Activated CD4-positive, alpha-beta T cell treated with anti-CD3 and anti-CD28 coated beads for 48 hours (primary cell): ENCODE measurements around the gene BEAN1.
"Not testable (repeated sequence)": the region's sequence is repeated elsewhere in the genome, so short reads cannot be mapped to it uniquely, and the experiment has no call there.

Experiments used
- DNase-seq: peaks from one replicate; pipeline ENCODE4 v3.0.0-alpha.2; 2020

BEAN1 gene

DNA sequence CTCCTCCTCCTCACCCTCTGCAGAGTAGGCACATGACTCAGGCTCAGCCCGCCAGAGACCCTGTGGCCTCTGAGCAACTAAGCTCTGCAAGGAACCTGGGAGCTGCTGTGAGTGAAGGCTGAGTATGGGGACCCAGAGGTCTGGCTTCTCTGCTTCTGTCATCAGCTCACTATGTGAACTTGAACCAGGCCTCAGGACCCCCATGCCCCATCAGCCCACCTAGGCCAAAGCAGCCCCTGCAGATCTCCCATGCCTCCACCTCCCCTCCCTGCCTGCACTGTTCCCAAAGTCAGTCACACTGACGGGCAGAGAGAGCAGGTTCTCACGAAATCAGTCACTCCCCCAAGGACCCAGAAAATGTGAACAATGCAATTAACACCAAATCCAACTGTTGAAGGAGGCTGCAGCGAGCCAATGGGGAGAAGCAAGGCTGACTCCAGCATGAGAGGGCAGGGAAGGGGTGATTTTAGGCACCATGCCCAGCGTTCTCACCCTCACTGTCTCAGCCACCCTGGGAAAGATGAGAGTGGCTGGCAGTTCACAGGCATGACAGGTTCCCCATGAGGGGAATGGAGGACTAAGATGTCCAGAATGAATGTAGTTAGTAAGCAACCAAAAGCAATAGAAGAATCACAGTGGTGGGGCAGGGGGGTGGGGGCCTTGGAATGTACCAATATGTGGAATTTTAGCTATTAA lies 60.6 kb downstream of the BEAN1 start:
- no peak for DNase-seq

GRCh38 chr16:66488505-66488904 lies 61.4 kb downstream of the BEAN1 start:
- DNase-seq: no peak

- no peak for DNase-seq
Measured at GRCh38 chr16:66489385-66489784, 62.3 kb downstream of the BEAN1 start.

DNA sequence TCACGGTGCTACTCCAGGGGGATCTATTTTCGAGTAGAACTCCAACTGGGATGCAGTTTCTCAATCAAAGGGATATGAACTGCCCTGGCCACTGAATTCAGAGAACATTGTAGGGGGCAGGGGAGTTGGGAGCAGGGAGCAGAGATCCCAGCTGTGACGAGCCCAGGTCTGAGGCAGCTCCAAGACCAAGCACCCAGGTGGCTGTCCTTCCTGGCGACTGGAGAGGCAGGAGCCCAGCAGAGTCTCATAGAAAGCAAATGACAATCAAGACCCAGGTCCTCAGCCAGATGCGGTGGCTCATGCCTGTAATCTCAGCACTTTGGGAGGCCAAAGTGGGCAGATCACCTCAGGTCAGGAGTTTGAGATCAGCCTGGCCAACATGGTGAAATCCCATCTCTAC lies 62.7 kb downstream of the BEAN1 start:
- DNase-seq: no peak

DNA sequence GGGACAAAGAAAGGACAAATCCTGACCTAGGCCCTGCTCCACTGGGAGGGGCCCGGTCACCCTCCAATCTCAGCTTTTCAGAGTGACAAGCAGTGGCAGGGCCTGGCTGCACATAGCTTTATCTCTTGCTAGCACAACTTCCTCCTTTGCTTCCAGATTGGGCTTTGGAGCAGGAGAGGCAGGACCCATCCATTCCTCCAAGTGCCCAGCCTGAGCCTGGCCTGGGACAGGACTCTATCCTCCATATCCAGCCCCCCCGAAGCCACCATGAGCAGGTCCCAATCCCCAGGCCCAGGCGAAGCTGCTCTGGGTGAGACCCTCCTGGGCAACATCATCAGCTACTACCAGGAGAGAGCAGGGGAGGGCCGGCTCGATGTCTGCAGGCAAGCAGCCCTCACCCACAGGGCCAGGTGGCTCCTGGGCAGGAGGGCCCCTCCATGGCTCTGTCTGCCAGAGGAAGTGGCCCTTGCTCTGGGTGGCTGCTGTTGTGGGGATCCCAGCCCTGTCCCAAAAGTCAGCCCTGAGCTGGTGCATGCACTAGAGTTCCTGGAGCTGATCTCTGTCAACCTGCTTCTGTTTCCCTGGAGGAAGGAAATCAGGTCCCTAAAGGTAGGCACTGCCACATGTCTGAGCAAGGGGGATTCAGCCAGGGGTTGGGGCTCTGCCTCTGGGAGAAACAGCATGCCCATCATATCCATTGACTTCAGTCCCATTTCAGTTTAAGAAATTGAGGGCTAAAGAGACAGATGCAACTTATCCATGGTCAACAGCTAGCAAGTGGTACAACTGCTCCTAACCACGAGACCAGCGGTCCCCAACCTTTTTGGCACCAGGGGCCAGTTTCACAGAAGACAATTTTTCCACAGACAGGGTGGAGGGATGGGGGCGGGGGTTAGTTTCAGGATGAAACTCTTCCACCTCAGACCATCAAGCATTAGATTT lies 64.0 kb downstream of the BEAN1 start:
- DNase-seq: no peak

- DNase-seq: no peak
Measured at GRCh38 chr16:66491716-66492064, 64.6 kb downstream of the BEAN1 start.

- DNase-seq: no peak
Measured at GRCh38 chr16:66493490-66494401, 66.7 kb downstream of the BEAN1 start.

DNA sequence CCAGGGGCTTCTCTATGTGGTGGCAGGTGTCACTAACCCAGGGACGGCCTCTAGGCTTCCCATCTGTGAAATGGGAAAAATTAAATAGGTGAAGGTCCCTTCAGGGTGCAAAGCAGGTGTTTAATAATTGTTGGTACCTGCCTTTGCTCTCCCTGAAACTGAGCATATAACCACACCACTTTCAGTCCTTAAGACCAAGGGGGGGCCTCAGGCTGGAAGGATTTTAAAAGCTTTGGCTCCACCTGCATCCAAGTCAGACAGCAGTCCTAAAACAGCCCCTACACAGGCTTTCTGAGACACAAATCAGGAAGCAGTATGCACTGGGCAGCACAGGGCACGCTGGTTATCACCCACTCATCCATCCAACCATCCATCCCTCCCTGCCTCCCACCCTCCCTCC lies 67.8 kb downstream of the BEAN1 start:
- DNase-seq: no peak

DNA sequence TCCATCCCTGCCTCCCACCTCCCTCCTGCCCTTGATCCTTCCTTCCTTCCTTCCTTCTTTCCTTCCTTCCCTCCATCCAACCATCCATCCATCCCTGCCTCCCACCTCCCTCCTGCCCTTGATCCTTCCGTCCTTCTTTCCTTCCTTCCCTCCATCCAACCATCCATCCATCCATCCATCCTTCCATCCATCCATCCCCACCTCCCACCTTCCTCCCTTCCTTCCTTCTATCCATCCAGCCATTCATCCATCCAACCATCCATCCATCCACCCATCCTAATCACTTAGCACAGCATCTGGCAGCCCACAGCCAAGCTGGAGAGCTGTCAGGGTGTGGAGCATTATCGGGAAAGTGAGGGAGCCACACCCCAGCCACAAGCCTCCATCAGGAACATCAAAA lies 68.3 kb downstream of the BEAN1 start:
- DNase-seq: no peak

DNA sequence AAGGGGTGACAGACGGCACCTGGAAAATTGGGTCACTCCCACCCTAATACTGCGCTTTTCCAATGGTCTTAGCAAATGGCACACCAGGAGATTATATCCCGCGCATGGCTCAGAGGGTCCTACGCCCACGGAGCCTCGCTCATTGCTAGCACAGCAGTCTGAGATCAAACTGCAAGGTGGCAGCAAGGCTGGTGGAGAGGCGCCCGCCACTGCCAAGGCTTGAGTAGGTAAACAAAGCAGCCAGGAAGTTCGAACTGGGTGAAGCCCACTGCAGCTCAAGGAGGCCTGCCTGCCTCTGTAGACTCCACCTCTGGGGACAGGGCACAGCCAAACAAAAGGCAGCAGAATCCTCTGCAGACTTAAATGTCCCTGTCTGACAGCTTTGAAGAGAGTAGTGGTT lies 69.1 kb downstream of the BEAN1 start:
- not testable (repeated sequence) for DNase-seq

GRCh38 chr16:66497921-66498320 lies 70.8 kb downstream of the BEAN1 start:
- not testable (repeated sequence) for DNase-seq

GRCh38 chr16:66501563-66501962 lies 74.5 kb downstream of the BEAN1 start:
- not testable (repeated sequence) for DNase-seq

GRCh38 chr16:66502020-66502913 lies 75.2 kb downstream of the BEAN1 start:
- DNase-seq: no peak

GRCh38 chr16:66503030-66503429 lies 75.9 kb downstream of the BEAN1 start:
- DNase-seq: no peak

DNA sequence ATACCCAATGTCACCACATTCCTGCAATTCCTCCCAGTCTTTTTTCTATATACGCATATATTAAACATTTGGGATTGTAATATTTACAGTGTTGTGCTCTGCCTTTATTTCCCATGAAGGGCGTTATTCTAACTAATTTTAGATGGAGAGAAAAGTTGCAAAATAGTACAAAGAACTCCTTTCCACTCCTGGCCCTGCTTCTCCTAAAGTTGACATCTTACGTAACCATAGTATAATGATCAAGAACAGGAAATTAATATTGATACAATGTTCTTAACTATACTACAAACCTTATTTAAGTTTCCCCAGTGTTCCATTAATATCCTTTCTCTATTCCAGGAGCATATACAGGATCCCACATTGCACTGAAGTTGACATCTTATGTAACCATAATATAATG lies 76.5 kb downstream of the BEAN1 start:
- no peak for DNase-seq

DNA sequence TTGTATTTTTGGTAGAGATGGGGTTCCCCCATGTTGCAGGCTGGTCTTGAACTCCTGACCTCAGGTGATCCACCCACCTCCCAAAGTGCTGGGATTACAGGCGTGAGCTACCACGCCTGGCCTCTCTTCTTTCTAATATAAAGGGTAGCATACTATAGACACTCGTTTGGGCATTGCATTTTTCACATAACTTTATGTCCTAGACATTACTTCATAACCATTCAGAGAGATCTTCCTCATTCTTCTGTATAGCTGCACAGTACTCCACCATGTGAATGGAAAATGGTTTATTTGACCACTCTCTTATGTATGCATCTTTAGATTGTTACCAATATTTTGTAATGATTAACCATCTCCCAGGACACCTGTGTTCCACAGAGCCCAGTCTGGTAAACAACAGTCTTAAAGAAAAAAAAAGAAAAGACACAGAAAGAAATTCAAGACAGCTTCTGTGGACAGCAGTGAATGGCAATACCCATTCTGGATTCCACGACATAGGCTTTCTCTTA lies 80.7 kb downstream of the BEAN1 start:
- no peak for DNase-seq

DNA sequence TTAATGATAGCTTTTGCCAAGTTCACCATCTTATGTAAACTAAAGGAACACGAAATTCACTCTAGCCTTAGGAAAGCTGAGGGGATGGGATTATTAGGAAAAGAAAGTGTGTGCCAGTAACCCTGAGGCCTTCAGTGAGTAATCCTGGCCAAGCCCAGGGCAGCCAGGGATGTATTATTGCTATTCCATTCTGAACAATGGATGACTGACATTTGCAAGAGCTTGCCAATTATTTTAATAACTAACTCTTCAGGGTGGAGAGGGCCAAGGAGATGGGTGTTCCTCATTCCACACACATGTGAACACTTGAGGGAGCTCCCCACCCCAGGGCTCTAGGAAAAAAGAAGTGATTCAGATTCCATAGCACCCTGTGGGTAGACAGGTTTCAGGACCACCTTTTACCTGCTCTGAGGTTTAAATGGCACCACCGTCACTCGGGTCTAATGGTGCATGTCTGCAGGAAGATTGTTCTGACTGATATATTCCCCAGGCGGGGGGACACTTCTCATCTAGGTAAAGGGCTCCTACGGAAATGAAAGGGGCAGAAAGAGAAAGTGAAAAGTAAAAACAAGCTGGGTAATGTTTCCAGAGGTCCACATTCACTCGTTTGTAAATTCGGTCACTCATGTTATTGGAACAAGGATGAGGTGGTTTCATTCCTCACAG lies 81.3 kb downstream of the BEAN1 start:
- no peak for DNase-seq

GRCh38 chr16:66508914-66509496 lies 81.9 kb downstream of the BEAN1 start:
- no peak for DNase-seq

GRCh38 chr16:66509576-66509975 lies 82.5 kb downstream of the BEAN1 start:
- no peak for DNase-seq

DNA sequence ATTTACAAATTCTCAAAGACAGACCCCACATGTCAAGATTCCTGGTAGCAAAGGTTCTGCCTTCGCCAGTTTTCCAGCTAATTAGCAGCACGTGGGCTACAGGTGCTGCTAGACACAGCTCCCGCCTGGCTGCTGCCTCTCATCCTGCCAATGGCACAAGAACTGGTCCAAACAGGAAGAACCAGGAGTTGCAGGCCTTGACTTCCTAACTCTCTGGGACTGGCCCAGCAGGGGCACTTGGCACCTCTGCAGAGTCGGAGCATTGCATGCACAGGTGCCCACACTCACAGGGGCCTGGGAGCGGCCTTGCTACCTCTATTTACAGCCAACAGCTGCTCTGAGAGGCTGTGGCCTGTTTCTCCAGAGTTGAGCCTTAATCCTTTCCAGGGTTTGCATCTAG lies 83.2 kb downstream of the BEAN1 start:
- DNase-seq: no peak
